KMS-11 (cell line): ENCODE data around the gene CIB4.

ENCODE experiments used
- H2AFZ ChIP-seq: fragments of 200-600 bp; sonication (generic); 2 replicates; pipeline ENCODE4 v1.6.1; 2016; ENCODE audit warnings: antibody characterized with exemption, mixed run types, low read depth
- H3K27ac ChIP-seq: fragments of 200-600 bp; sonication (generic); 2 replicates; pipeline ENCODE4 v1.6.1; 2016; ENCODE audit warnings: mild to moderate bottlenecking, mixed run types
- H3K27me3 ChIP-seq: fragments of 200-600 bp; sonication (generic); 2 replicates; pipeline ENCODE4 v1.6.1; 2017; ENCODE audit warnings: mild to moderate bottlenecking, low read depth, mixed run types, moderate library complexity; ENCODE audit not compliant: insufficient read depth
- H3K36me3 ChIP-seq: fragments of 200-600 bp; sonication (generic); 2 replicates; pipeline ENCODE4 v1.6.1; 2017; ENCODE audit warnings: mild to moderate bottlenecking, mixed run types; ENCODE audit not compliant: insufficient read depth
- H3K4me1 ChIP-seq: fragments of 200-600 bp; sonication (generic); 2 replicates; pipeline ENCODE4 v1.6.1; 2016; ENCODE audit warnings: mild to moderate bottlenecking, low read depth, mixed run types; ENCODE audit not compliant: poor library complexity, severe bottlenecking
- H3K4me2 ChIP-seq: fragments of 200-600 bp; sonication (generic); 2 replicates; pipeline ENCODE4 v1.7.0; 2016; ENCODE audit warnings: mild to moderate bottlenecking, mixed run types
- H3K4me3 ChIP-seq: fragments of 200-600 bp; sonication (generic); IDR thresholded peaks from 2 replicates; pipeline ENCODE4 v1.6.1; 2017; ENCODE audit warnings: low read depth, low read length, mixed read lengths; ENCODE audit not compliant: insufficient read depth
- H3K79me2 ChIP-seq: fragments of 200-600 bp; sonication (generic); 2 replicates; pipeline ENCODE4 v1.6.1; 2016; ENCODE audit warnings: low read depth, mixed run types; ENCODE audit not compliant: insufficient read depth
- H3K9ac ChIP-seq: fragments of 200-600 bp; sonication (generic); 2 replicates; pipeline ENCODE4 v1.6.1; 2016; ENCODE audit warnings: mild to moderate bottlenecking, mixed run types
- H4K20me1 ChIP-seq: fragments of 200-600 bp; sonication (generic); 2 replicates; pipeline ENCODE4 v1.6.1; 2016; ENCODE audit warnings: mild to moderate bottlenecking, mixed run types; ENCODE audit not compliant: insufficient read depth
- CTCF ChIP-seq: fragments of 200-600 bp; sonication (generic); conservative IDR thresholded peaks from 2 replicates; pipeline ENCODE4 v1.6.1; 2017; ENCODE audit warnings: low read depth, mild to moderate bottlenecking, antibody characterized with exemption, low read length, moderate library complexity, mixed read lengths

CIB4 gene

GRCh38 chr2:26679867-26680266 lies 38.7 kb upstream of the CIB4 start:
- Histone ChIP-seq H4K20me1 (no peaks in the 10 kb centered on the region), H3K36me3 (no peaks in the 10 kb centered on the region), H3K4me2 (no peak overlapping the region), H3K27me3 (peaks cover 26% of the 10 kb centered on the region; the same call in 1 of the 2 replicates), H3K9ac (no peak overlapping the region), H3K4me1 (no peaks in the 10 kb centered on the region), H2AFZ (no peak overlapping the region), H3K4me3 (no peak overlapping the region), H3K79me2 (no peaks in the 10 kb centered on the region), H3K27ac (no peak overlapping the region)
- TF ChIP-seq CTCF = no peak

- Histone ChIP-seq H3K9ac (no peak overlapping the region), H3K27ac (no peak overlapping the region), H3K36me3 (no peaks in the 10 kb centered on the region), H3K79me2 (no peaks in the 10 kb centered on the region), H4K20me1 (no peaks in the 10 kb centered on the region), H3K4me1 (no peaks in the 10 kb centered on the region), H2AFZ (no peak overlapping the region), H3K27me3 (peaks cover 31% of the 10 kb centered on the region; the same call in 1 of the 2 replicates), H3K4me2 (no peak overlapping the region), H3K4me3 (no peak overlapping the region)
- TF ChIP-seq CTCF = no peak
Observed at GRCh38 chr2:26678035-26678434, 36.9 kb upstream of the CIB4 start.

- H3K79me2 ChIP-seq = no peaks in the 10 kb centered on the region
- H3K36me3 ChIP-seq = no peaks in the 10 kb centered on the region
- H3K4me1 ChIP-seq = no peaks in the 10 kb centered on the region
- no peak overlapping the region for H3K9ac ChIP-seq
- H3K27me3 ChIP-seq = peaks cover 52% of the 10 kb centered on the region
- no peak overlapping the region for H3K4me2 ChIP-seq
- H3K27ac ChIP-seq = no peak overlapping the region
- TF ChIP-seq CTCF = no peak
- H3K4me3 ChIP-seq = no peak overlapping the region
- H2AFZ ChIP-seq = no peak overlapping the region
- H4K20me1 ChIP-seq = no peaks in the 10 kb centered on the region
Observed at GRCh38 chr2:26675651-26676255, 34.6 kb upstream of the CIB4 start.

- Histone ChIP-seq H3K27me3 (peaks cover 49% of the 10 kb centered on the region), H3K36me3 (no peaks in the 10 kb centered on the region)
- no peak for TF ChIP-seq CTCF
Observed at GRCh38 chr2:26674771-26675170, 33.6 kb upstream of the CIB4 start.

More at GRCh38 chr2:26674771-26675170, 33.6 kb upstream of the CIB4 start:
- Histone ChIP-seq H3K27ac (no peak overlapping the region), H3K79me2 (no peaks in the 10 kb centered on the region), H3K4me1 (no peaks in the 10 kb centered on the region), H3K4me3 (no peak overlapping the region), H4K20me1 (no peaks in the 10 kb centered on the region), H3K4me2 (no peak overlapping the region), H2AFZ (no peak overlapping the region), H3K9ac (no peak overlapping the region)
